Adrenal gland (tissue), 5 donors: ENCODE measurements around the gene IL20.

ENCODE experiments used
- POLR2A ChIP-seq, 2 donors: fragments of 450-650 bp; IDR thresholded peaks; one replicate each; pipeline ENCODE4 v1.6.1; 2017; ENCODE audit warnings: antibody characterized with exemption in 2 of 2, mild to moderate bottlenecking in 2 of 2, moderate library complexity in 1 of 2
- TF ChIP-seq, protein P1 (sequence below), 6 experiments: fragments of 450-650 bp in 4 of 6; fragments of 200-600 bp in 2 of 6; sonication (generic) in 1 of 6; IDR thresholded peaks; 1 replicate in 5 of 6; 2 replicates in 1 of 6; pipeline versions ENCODE4 v1.5.1 to v1.8.0; 2016 to 2021; ENCODE audit warnings: antibody characterized with exemption in 6 of 6, mild to moderate bottlenecking in 2 of 6, moderate library complexity in 1 of 6
- donor health status: DM: no; HTN: no; CAD: no.

GRCh38 chr1:206826394-206826793, 39.0 kb upstream of the IL20 start:
- TF ChIP-seq, protein P1, sequence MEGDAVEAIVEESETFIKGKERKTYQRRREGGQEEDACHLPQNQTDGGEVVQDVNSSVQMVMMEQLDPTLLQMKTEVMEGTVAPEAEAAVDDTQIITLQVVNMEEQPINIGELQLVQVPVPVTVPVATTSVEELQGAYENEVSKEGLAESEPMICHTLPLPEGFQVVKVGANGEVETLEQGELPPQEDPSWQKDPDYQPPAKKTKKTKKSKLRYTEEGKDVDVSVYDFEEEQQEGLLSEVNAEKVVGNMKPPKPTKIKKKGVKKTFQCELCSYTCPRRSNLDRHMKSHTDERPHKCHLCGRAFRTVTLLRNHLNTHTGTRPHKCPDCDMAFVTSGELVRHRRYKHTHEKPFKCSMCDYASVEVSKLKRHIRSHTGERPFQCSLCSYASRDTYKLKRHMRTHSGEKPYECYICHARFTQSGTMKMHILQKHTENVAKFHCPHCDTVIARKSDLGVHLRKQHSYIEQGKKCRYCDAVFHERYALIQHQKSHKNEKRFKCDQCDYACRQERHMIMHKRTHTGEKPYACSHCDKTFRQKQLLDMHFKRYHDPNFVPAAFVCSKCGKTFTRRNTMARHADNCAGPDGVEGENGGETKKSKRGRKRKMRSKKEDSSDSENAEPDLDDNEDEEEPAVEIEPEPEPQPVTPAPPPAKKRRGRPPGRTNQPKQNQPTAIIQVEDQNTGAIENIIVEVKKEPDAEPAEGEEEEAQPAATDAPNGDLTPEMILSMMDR (IDR thresholded peaks at IDR 0.05), result no peak
- TF ChIP-seq POLR2A (IDR thresholded peaks at IDR 0.05), result no peak
